Measurements from ENCODE around the gene HNMT. TPM values are rescaled to one million over a fixed set of nuclear protein-coding genes. Genes with fewer than 3 reads are reported as not detected.

The HNMT gene
- total and polyA plus RNA-seq, 2 of the 13 experiments (the other 11 are each of a cell fraction or from before 2014, with no cell fraction given), result 279 to 309 TPM

DNA sequence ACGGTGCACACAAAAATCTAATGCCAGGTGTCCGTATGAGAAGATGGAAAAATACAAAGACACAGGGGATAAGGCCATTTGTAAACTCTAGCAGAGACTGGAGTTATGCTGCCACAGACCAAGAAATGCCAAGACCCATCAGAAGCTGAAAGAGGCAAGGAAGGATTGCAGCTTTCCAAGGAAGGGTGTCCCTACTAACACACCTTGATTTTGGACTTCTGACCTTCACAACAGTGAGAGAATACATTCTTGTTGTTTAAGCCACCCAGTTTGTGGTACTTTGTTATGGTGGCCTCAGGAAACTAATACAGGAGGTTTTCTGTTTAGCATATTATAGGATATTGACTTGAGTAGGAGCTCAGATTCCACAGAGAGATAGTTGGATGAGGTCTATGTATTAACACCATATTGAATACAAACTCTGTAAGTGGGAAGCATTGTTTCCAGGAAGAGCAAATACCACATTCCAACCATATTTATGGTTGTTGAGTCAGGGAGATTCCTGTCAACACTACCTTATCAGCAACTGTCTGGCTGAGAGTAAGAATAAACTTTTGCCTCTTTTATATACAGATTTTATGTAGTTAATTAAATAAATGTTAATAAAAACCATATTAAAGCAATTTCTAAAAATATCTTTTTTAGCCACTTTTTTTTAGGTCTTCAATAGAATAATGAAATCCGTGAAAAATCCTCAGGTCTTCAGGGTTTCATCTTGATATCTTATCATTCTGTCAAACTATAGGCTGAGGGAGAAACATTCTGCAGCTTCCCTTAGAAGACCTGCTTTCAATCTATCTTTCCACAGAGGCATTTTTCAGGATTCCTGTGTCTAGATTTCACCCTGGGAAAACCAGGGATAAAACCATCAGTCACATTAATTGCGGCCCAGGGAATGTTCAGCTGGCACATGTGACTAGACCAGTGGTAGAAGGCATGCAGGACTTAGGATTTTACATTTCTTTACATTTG is 35.4 kb upstream of the HNMT start (continued):
- peak; percentile 95 for TF ChIP-seq MIXL1 (CRISPR knock-in tag; IDR thresholded peaks at IDR 0.05)
- no peak for TF ChIP-seq MAZ (IDR thresholded peaks at IDR 0.05; ENCODE audit: borderline replicate concordance, low read depth, low read length)
- TF ChIP-seq MAZ (CRISPR knock-in tag; IDR thresholded peaks at IDR 0.05; ENCODE audit: low read depth), result no peak
- TF ChIP-seq, protein P1, sequence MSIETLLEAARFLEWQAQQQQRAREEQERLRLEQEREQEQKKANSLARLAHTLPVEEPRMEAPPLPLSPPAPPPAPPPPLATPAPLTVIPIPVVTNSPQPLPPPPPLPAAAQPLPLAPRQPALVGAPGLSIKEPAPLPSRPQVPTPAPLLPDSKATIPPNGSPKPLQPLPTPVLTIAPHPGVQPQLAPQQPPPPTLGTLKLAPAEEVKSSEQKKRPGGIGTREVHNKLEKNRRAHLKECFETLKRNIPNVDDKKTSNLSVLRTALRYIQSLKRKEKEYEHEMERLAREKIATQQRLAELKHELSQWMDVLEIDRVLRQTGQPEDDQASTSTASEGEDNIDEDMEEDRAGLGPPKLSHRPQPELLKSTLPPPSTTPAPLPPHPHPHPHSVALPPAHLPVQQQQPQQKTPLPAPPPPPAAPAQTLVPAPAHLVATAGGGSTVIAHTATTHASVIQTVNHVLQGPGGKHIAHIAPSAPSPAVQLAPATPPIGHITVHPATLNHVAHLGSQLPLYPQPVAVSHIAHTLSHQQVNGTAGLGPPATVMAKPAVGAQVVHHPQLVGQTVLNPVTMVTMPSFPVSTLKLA (IDR thresholded peaks at IDR 0.05), result no peak
- TF ChIP-seq DNMT1 (CRISPR knock-in tag; IDR thresholded peaks at IDR 0.05), result no peak
- TF ChIP-seq SUZ12 (IDR thresholded peaks at IDR 0.05; ENCODE audit: low read depth, low read length), result no peak
- TF ChIP-seq ZNF547 (CRISPR knock-in tag; IDR thresholded peaks at IDR 0.05), result no peak
- TF ChIP-seq GZF1 (CRISPR knock-in tag; IDR thresholded peaks at IDR 0.05), result no peak
- TF ChIP-seq, protein P2, sequence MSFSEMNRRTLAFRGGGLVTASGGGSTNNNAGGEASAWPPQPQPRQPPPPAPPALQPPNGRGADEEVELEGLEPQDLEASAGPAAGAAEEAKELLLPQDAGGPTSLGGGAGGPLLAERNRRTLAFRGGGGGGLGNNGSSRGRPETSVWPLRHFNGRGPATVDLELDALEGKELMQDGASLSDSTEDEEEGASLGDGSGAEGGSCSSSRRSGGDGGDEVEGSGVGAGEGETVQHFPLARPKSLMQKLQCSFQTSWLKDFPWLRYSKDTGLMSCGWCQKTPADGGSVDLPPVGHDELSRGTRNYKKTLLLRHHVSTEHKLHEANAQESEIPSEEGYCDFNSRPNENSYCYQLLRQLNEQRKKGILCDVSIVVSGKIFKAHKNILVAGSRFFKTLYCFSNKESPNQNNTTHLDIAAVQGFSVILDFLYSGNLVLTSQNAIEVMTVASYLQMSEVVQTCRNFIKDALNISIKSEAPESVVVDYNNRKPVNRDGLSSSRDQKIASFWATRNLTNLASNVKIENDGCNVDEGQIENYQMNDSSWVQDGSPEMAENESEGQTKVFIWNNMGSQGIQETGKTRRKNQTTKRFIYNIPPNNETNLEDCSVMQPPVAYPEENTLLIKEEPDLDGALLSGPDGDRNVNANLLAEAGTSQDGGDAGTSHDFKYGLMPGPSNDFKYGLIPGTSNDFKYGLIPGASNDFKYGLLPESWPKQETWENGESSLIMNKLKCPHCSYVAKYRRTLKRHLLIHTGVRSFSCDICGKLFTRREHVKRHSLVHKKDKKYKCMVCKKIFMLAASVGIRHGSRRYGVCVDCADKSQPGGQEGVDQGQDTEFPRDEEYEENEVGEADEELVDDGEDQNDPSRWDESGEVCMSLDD (CRISPR knock-in tag; IDR thresholded peaks at IDR 0.05; ENCODE audit: borderline replicate concordance), result no peak
- TF ChIP-seq, protein P3, sequence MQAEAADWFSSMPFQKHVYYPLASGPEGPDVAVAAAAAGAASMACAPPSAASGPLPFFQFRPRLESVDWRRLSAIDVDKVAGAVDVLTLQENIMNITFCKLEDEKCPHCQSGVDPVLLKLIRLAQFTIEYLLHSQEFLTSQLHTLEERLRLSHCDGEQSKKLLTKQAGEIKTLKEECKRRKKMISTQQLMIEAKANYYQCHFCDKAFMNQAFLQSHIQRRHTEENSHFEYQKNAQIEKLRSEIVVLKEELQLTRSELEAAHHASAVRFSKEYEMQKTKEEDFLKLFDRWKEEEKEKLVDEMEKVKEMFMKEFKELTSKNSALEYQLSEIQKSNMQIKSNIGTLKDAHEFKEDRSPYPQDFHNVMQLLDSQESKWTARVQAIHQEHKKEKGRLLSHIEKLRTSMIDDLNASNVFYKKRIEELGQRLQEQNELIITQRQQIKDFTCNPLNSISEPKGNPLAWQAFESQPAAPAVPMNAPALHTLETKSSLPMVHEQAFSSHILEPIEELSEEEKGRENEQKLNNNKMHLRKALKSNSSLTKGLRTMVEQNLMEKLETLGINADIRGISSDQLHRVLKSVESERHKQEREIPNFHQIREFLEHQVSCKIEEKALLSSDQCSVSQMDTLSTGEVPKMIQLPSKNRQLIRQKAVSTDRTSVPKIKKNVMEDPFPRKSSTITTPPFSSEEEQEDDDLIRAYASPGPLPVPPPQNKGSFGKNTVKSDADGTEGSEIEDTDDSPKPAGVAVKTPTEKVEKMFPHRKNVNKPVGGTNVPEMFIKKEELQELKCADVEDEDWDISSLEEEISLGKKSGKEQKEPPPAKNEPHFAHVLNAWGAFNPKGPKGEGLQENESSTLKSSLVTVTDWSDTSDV (CRISPR knock-in tag; IDR thresholded peaks at IDR 0.05), result no peak
- TF ChIP-seq, protein P4, sequence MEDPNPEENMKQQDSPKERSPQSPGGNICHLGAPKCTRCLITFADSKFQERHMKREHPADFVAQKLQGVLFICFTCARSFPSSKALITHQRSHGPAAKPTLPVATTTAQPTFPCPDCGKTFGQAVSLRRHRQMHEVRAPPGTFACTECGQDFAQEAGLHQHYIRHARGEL (CRISPR knock-in tag; IDR thresholded peaks at IDR 0.05), result no peak
- TF ChIP-seq EZH2 (conservative IDR thresholded peaks at IDR 0.05; ENCODE audit: low read depth, low read length), result no peak
- TF ChIP-seq ZIK1 (CRISPR knock-in tag; IDR thresholded peaks at IDR 0.05; ENCODE audit: borderline replicate concordance, low read depth), result no peak
- TF ChIP-seq, protein P5, sequence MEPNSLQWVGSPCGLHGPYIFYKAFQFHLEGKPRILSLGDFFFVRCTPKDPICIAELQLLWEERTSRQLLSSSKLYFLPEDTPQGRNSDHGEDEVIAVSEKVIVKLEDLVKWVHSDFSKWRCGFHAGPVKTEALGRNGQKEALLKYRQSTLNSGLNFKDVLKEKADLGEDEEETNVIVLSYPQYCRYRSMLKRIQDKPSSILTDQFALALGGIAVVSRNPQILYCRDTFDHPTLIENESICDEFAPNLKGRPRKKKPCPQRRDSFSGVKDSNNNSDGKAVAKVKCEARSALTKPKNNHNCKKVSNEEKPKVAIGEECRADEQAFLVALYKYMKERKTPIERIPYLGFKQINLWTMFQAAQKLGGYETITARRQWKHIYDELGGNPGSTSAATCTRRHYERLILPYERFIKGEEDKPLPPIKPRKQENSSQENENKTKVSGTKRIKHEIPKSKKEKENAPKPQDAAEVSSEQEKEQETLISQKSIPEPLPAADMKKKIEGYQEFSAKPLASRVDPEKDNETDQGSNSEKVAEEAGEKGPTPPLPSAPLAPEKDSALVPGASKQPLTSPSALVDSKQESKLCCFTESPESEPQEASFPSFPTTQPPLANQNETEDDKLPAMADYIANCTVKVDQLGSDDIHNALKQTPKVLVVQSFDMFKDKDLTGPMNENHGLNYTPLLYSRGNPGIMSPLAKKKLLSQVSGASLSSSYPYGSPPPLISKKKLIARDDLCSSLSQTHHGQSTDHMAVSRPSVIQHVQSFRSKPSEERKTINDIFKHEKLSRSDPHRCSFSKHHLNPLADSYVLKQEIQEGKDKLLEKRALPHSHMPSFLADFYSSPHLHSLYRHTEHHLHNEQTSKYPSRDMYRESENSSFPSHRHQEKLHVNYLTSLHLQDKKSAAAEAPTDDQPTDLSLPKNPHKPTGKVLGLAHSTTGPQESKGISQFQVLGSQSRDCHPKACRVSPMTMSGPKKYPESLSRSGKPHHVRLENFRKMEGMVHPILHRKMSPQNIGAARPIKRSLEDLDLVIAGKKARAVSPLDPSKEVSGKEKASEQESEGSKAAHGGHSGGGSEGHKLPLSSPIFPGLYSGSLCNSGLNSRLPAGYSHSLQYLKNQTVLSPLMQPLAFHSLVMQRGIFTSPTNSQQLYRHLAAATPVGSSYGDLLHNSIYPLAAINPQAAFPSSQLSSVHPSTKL (CRISPR knock-in tag; IDR thresholded peaks at IDR 0.05), result peak; percentile 99
- peak; percentile 56 to 96; a peak in 3 of 4 replicates for TF ChIP-seq EP300 (IDR thresholded peaks at IDR 0.05; ENCODE audit: low read depth in 2 of 2, low read length in 2 of 2)
- TF ChIP-seq EP300 (CRISPR knock-in tag; IDR thresholded peaks at IDR 0.05; ENCODE audit: borderline replicate concordance), result peak; percentile 88; the same call in 1 of the 2 replicates
- TF ChIP-seq ZNF782 (CRISPR knock-in tag; IDR thresholded peaks at IDR 0.05; ENCODE audit: borderline replicate concordance), result no peak

Data from HepG2 (cell line).